Karpas-422 (cell line): ENCODE measurements around the gene IFRD2. TPM values are rescaled to one million over a fixed set of nuclear protein-coding genes. Genes with fewer than 3 reads are reported as not detected.

Source experiments
- DNase-seq: peaks from one replicate; pipeline ENCODE4 v3.0.0-alpha.2; 2015
- H2AFZ ChIP-seq: fragments of 200-600 bp; sonication (generic); 2 replicates; pipeline ENCODE4 v1.6.1; 2014; ENCODE audit warnings: antibody characterized with exemption, low read length, mixed read lengths
- H3K27ac ChIP-seq: fragments of 200-600 bp; sonication (generic); 2 replicates; pipeline ENCODE4 v1.5.1; 2014; ENCODE audit warnings: mild to moderate bottlenecking, low read length, moderate library complexity
- H3K27me3 ChIP-seq: fragments of 200-600 bp; sonication (generic); 2 replicates; pipeline ENCODE4 v1.6.1; 2014; ENCODE audit warnings: low read length, mixed read lengths
- H3K36me3 ChIP-seq: fragments of 200-600 bp; sonication (generic); 2 replicates; pipeline ENCODE4 v1.6.1; 2014; ENCODE audit warnings: low read length, mixed read lengths; ENCODE audit not compliant: insufficient read depth
- H3K4me1 ChIP-seq: fragments of 200-600 bp; sonication (generic); 2 replicates; pipeline ENCODE4 v1.6.1; 2014; ENCODE audit warnings: mild to moderate bottlenecking, low read length, mixed read lengths
- H3K4me2 ChIP-seq: fragments of 200-600 bp; sonication (generic); 2 replicates; pipeline ENCODE4 v1.6.1; 2014; ENCODE audit warnings: low read length, low read depth, mild to moderate bottlenecking; ENCODE audit not compliant: poor library complexity, severe bottlenecking
- H3K4me3 ChIP-seq: fragments of 200-600 bp; sonication (generic); 2 replicates; pipeline ENCODE4 v1.5.1; 2014; ENCODE audit warnings: mild to moderate bottlenecking, antibody characterized with exemption, low read length, mixed read lengths
- H3K79me2 ChIP-seq: fragments of 200-600 bp; sonication (generic); 2 replicates; pipeline ENCODE4 v1.6.1; 2014; ENCODE audit warnings: mild to moderate bottlenecking, low read length, mixed read lengths
- H3K9ac ChIP-seq: fragments of 200-600 bp; sonication (generic); 2 replicates; pipeline ENCODE4 v1.6.0; 2014; ENCODE audit warnings: low read length
- H3K9me2 ChIP-seq: fragments of 200-600 bp; sonication (generic), shearing (Covaris generic); replicated peaks from 2 replicates; pipeline ENCODE4 v1.6.0; 2014; ENCODE audit warnings: mild to moderate bottlenecking, low read length, moderate library complexity; ENCODE audit not compliant: insufficient read depth
- H3K9me3 ChIP-seq: fragments of 300-700, 200-600 bp; sonication (generic); 2 replicates; pipeline ENCODE4 v1.6.1; 2014; ENCODE audit warnings: low read length, mixed read lengths
- H4K20me1 ChIP-seq: fragments of 200-600 bp; sonication (generic); 2 replicates; pipeline ENCODE4 v1.6.1; 2014; ENCODE audit warnings: mild to moderate bottlenecking, antibody characterized with exemption, low read length, low read depth; ENCODE audit not compliant: insufficient read depth
- total RNA-seq: library from RNA; depleted of rRNA; stranded (reverse); fragments of >200 nt; shearing (Covaris generic); gene quantifications from 2 replicates; pipeline ENCODE4 v1.2.3, GENCODE V29; 2014; ENCODE audit warnings: low replicate concordance

The IFRD2 gene
- total RNA-seq, 1 experiment from 2014 or later, result 75.2 TPM

DNA sequence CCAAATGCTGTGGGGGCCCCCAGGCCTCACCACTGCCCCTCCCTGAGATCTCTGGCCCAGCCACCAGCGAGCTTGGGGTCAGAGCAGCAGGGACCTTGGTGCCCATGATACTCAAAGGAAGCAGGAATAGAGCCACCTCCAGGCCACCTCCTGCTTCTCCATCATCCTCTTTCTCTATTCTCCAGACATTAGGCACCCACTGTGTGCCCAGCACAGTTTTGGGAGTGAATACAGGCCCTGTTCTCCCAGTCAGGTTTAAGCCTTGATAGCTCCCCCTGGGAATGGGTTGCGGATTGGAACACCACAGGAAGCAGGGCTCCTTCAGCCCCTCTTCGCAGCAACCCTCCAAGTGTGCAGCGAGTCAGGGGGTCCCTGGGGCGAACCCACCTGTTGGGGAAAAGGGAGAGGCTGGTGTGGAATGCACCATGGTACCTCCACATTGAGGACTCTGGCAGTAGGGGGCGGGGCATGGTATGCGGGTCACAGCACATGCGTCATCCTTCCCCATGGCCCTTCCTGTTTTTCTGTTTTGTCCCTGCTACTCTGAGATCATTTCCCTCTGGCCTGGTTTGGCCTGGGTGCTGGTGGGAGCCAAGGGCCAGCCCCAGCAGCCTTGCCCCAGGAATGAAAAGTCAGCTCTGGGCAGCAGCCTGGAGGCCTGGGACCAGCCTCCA is 37.5 kb downstream of the IFRD2 start:
- DNase-seq, result no peak
- H3K4me1 ChIP-seq, result peaks cover 6% of the 10 kb centered on the region; the same call in 1 of the 2 replicates
- no peak overlapping the region for H3K9ac ChIP-seq
- no peaks in the 10 kb centered on the region for H3K9me2 ChIP-seq
- H3K27ac ChIP-seq, result no peak overlapping the region
- H3K4me2 ChIP-seq, result no peak overlapping the region
- peaks cover 23% of the 10 kb centered on the region for H4K20me1 ChIP-seq
- H3K9me3 ChIP-seq, result no peaks in the 10 kb centered on the region
- no peak overlapping the region for H2AFZ ChIP-seq
- H3K36me3 ChIP-seq, result peaks cover 7% of the 10 kb centered on the region
- no peaks in the 10 kb centered on the region for H3K27me3 ChIP-seq
- H3K79me2 ChIP-seq, result peaks cover 19% of the 10 kb centered on the region
- H3K4me3 ChIP-seq, result no peak overlapping the region

- Histone ChIP-seq H3K27ac (no peak overlapping the region), H3K36me3 (peaks cover 3% of the 10 kb centered on the region; the same call in 1 of the 2 replicates), H4K20me1 (peaks cover 57% of the 10 kb centered on the region), H3K27me3 (no peaks in the 10 kb centered on the region), H3K9me2 (no peaks in the 10 kb centered on the region), H3K4me3 (no peak overlapping the region), H3K9me3 (no peaks in the 10 kb centered on the region), H3K9ac (no peak overlapping the region), H3K79me2 (peaks cover 54% of the 10 kb centered on the region), H3K4me2 (no peak overlapping the region), H3K4me1 (peaks cover 33% of the 10 kb centered on the region), H2AFZ (no peak overlapping the region)
- no peak for DNase-seq
Measured at GRCh38 chr3:50251220-50251619, 41.0 kb downstream of the IFRD2 start.

- 0 out of 2 replicates have a peak, but pooled peaks cover 3% of the 10 kb centered on the region for H3K36me3 ChIP-seq
- H3K79me2 ChIP-seq, result peaks cover 61% of the 10 kb centered on the region
- no peaks in the 10 kb centered on the region for H3K9me2 ChIP-seq
- H3K27me3 ChIP-seq, result no peaks in the 10 kb centered on the region
- no peaks in the 10 kb centered on the region for H3K9me3 ChIP-seq
- no peak overlapping the region for H3K4me2 ChIP-seq
- no peak overlapping the region for H2AFZ ChIP-seq
- no peak overlapping the region for H3K4me3 ChIP-seq
- no peak overlapping the region for H3K27ac ChIP-seq
- DNase-seq, result no peak
- no peak overlapping the region for H3K9ac ChIP-seq
- H3K4me1 ChIP-seq, result peaks cover 40% of the 10 kb centered on the region
- H4K20me1 ChIP-seq, result peaks cover 57% of the 10 kb centered on the region
Measured at GRCh38 chr3:50250514-50250913, 41.7 kb downstream of the IFRD2 start.

GRCh38 chr3:50249457-50249856 is 42.8 kb downstream of the IFRD2 start:
- no peak overlapping the region for H3K4me2 ChIP-seq
- 0 out of 2 replicates have a peak, but pooled peaks cover 3% of the 10 kb centered on the region for H3K36me3 ChIP-seq
- H3K27ac ChIP-seq, result no peak overlapping the region

DNA sequence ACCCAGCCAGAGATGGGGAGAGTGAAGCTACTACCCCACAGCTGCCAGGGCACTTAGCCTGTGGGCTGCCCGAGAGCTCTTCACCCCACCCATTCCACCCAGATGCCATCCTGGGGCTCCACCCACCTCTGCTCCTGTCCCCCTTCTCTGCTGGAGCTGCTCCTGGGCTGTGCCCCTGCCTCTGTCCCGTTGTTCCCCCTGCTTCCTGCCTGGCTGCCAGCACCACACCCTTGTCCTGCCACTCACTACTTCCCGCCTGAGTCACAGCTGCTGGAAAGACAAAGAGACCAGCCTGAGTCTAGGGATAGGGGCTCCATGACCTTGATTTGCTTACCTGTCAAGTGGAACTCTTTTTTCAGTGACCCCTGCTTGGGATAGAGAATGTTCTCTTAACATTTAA is 43.8 kb downstream of the IFRD2 start:
- no peaks in the 10 kb centered on the region for H3K9me3 ChIP-seq
- H3K4me3 ChIP-seq, result no peak overlapping the region
- peak overlapping the region; percentile 43 for H3K27ac ChIP-seq
- peak overlapping the region; percentile 13; the same call in 1 of the 2 replicates for H3K9ac ChIP-seq
- peaks cover 57% of the 10 kb centered on the region for H4K20me1 ChIP-seq
- no peak for DNase-seq
- H2AFZ ChIP-seq, result no peak overlapping the region
- H3K4me1 ChIP-seq, result peaks cover 53% of the 10 kb centered on the region
- H3K27me3 ChIP-seq, result no peaks in the 10 kb centered on the region
- H3K79me2 ChIP-seq, result peaks cover 76% of the 10 kb centered on the region
- H3K9me2 ChIP-seq, result no peaks in the 10 kb centered on the region
- 0 out of 2 replicates have a peak, but pooled peaks cover 3% of the 10 kb centered on the region for H3K36me3 ChIP-seq
- peak overlapping the region; percentile 22 for H3K4me2 ChIP-seq

More at GRCh38 chr3:50249457-50249856, 42.8 kb downstream of the IFRD2 start:
- Histone ChIP-seq H3K79me2 (peaks cover 69% of the 10 kb centered on the region), H3K27me3 (no peaks in the 10 kb centered on the region), H3K9me3 (no peaks in the 10 kb centered on the region), H3K9me2 (no peaks in the 10 kb centered on the region), H3K4me3 (no peak overlapping the region), H4K20me1 (peaks cover 57% of the 10 kb centered on the region), H3K4me1 (peaks cover 47% of the 10 kb centered on the region), H2AFZ (no peak overlapping the region), H3K9ac (no peak overlapping the region)
- DNase-seq, result no peak

GRCh38 chr3:50246517-50246954 is 45.7 kb downstream of the IFRD2 start:
- Histone ChIP-seq H3K4me2 (peak overlapping the region; percentile 76), H2AFZ (no peak overlapping the region), H3K27me3 (no peaks in the 10 kb centered on the region), H3K9me3 (no peaks in the 10 kb centered on the region), H3K9ac (peak overlapping the region; percentile 69), H3K9me2 (no peaks in the 10 kb centered on the region), H3K4me3 (peak overlapping the region; percentile 66; the same call in 1 of the 2 replicates), H3K27ac (peak overlapping the region; percentile 72), H3K4me1 (peaks cover 72% of the 10 kb centered on the region), H4K20me1 (peaks cover 56% of the 10 kb centered on the region; the same call in 1 of the 2 replicates), H3K79me2 (peaks cover 88% of the 10 kb centered on the region), H3K36me3 (0 out of 2 replicates have a peak, but pooled peaks cover 3% of the 10 kb centered on the region)
- peak; percentile 72 for DNase-seq

DNA sequence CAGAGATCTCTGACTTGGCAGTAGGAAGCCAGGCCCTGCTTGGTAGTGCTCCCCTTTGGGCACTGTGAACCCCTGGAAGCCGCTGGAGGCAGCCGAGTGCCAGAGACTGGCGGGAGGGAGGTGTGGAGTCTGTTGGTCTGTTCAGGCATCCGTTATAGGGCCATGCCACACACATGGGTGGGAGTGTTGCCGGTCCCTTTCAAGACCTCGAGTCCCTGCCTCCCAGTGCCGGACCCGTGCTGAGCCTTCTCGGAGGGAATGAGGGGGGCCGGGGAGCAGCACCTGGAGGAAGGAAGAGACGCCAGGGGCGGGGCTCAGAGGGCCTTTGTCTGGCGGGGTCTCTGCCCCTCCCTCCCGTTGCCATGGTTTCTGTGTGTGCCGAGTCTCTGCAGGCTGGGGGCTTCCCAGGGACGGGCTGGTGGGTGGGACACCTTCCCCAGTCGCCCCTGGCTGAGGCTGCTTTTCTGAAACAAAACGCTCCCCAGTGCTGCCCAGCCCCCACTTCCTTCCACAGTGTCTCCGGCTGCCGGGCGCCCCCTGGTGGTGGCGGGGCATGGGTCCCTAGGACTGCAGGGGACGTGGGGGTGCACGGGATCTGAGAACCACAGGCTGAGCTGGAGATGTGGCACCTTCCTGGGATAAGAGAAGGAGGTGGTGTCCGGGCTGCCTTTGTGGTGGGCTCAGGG is 46.3 kb downstream of the IFRD2 start:
- no peaks in the 10 kb centered on the region for H3K27me3 ChIP-seq
- H3K9ac ChIP-seq, result peak overlapping the region; percentile 69
- DNase-seq, result peak; percentile 96
- H4K20me1 ChIP-seq, result peaks cover 56% of the 10 kb centered on the region; the same call in 1 of the 2 replicates
- peaks cover 77% of the 10 kb centered on the region for H3K4me1 ChIP-seq
- peak overlapping the region; percentile 66 for H3K4me3 ChIP-seq
- H3K9me2 ChIP-seq, result no peaks in the 10 kb centered on the region
- no peaks in the 10 kb centered on the region for H3K36me3 ChIP-seq
- no peaks in the 10 kb centered on the region for H3K9me3 ChIP-seq
- H3K4me2 ChIP-seq, result peak overlapping the region; percentile 76
- peak overlapping the region; percentile 72 for H3K27ac ChIP-seq
- H3K79me2 ChIP-seq, result peaks cover 88% of the 10 kb centered on the region
- H2AFZ ChIP-seq, result no peak overlapping the region

DNA sequence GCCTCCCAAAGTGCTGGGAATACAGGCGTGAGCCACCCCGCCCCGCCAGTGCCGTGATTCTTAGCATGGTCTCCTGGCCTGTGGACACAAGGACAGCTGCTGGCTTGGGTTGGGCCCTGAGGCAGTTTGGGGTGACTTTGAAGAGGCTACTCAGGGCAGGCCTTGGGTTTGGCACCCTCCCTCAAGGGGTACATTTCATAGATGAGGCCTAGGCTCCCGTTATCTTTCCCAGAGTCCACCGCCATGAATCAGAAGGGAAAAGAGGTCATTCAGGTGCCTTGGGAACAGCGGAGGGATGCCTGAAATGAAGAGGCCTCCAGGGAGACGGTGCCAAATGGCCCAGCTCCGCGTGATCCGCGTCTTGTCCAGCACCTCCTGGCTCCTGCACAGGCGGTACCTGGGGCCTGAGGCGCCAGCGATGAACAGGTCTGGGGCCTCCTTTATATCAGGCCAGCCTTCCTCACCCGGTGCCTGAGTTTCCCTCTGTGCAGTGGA is 46.9 kb downstream of the IFRD2 start:
- Histone ChIP-seq H4K20me1 (peaks cover 54% of the 10 kb centered on the region; the same call in 1 of the 2 replicates), H3K4me2 (peak overlapping the region; percentile 76), H3K36me3 (no peaks in the 10 kb centered on the region), H3K4me3 (peak overlapping the region; percentile 66; the same call in 1 of the 2 replicates), H2AFZ (no peak overlapping the region), H3K9me2 (no peaks in the 10 kb centered on the region), H3K9ac (peak overlapping the region; percentile 69), H3K4me1 (peaks cover 81% of the 10 kb centered on the region), H3K9me3 (no peaks in the 10 kb centered on the region), H3K27ac (peak overlapping the region; percentile 72), H3K27me3 (no peaks in the 10 kb centered on the region), H3K79me2 (peaks cover 89% of the 10 kb centered on the region)
- no peak for DNase-seq
